ENCODE measurements around the gene VILL. TPM values are rescaled to one million over a fixed set of nuclear protein-coding genes. Genes with fewer than 3 reads are reported as not detected.

VILL gene
- total RNA-seq, 1 donor from 2014 or later, result 2.3 TPM

DNA sequence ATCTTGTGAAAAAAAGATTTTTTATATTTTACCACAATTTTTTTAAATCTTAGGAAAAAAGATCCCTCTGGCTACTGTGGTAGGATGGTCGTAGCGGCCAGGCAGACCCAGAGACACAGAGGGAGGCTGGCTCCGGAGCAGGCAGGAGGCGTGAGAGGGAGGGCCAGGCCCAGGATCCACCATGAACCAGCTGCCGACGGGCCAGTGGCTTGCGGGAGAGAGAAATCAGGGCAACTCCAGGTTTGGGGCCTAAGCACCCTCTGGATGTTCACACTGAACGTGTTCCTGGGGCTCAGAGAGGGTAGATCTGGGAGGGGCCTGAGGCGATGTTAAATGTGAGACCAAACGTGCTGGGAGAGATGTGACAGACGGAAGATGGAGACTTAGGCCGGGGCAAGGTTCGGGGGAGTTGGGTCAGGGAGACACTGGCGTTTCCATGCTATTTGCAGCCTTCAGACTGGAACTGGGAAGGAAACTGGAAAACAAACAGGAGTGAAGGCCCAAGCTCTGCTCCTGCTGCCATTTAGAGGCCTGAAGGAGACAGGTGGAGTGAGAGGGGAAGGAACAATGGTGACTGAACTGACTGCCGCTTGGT lies 1.6 kb upstream of the VILL start:
- Mint-ChIP-seq H3K27me3 (ENCODE audit: unreplicated experiment) (no peaks in the 10 kb centered on the region), H3K27ac (ENCODE audit: unreplicated experiment) (no peak overlapping the region), H3K9me3 (ENCODE audit: unreplicated experiment) (no peaks in the 10 kb centered on the region), H3K36me3 (ENCODE audit: unreplicated experiment) (peaks cover 12% of the 10 kb centered on the region), H3K4me1 (ENCODE audit: unreplicated experiment) (peaks cover under 1% of the 10 kb centered on the region), H3K4me3 (ENCODE audit: unreplicated experiment) (no peak overlapping the region)
- no peak for DNase-seq (ENCODE audit: extremely low spot score, unreplicated experiment)
- TF ChIP-seq, protein P1, sequence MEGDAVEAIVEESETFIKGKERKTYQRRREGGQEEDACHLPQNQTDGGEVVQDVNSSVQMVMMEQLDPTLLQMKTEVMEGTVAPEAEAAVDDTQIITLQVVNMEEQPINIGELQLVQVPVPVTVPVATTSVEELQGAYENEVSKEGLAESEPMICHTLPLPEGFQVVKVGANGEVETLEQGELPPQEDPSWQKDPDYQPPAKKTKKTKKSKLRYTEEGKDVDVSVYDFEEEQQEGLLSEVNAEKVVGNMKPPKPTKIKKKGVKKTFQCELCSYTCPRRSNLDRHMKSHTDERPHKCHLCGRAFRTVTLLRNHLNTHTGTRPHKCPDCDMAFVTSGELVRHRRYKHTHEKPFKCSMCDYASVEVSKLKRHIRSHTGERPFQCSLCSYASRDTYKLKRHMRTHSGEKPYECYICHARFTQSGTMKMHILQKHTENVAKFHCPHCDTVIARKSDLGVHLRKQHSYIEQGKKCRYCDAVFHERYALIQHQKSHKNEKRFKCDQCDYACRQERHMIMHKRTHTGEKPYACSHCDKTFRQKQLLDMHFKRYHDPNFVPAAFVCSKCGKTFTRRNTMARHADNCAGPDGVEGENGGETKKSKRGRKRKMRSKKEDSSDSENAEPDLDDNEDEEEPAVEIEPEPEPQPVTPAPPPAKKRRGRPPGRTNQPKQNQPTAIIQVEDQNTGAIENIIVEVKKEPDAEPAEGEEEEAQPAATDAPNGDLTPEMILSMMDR (IDR thresholded peaks at IDR 0.05), result no peak

DNA sequence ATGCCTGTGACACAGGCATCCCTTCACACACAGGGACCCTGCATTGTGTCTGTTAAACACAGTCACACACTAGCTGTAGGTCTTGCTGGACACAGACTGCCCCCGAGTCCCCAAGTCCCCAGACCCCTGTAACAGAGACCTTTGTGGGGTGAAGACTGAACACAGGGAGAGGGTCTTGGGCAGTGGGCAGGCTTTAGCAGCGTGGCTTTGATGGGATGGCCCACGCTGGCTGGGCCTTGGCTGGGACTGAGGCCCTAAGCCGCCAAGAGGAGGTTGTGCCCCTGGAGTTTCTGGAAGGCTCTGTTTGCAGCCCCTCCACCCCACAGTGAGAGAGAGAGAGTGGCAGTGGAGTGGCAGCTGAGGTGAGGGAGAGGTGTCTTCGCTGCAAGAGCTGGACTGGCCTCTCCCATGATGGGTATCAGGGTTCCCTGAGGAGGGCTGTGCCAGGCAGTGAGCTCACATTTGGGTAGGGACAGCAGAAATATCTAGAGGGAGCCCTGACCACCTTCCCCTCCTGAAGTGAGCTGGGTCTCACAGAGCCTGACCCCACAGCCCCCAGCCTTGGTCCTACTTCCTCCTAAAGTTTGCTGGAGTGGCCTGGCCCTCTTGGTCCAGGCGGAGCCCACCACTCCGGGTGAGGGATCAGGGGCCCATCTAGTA lies 635 bp upstream of the VILL start:
- H3K36me3 Mint-ChIP-seq (ENCODE audit: unreplicated experiment), result peaks cover 3% of the 10 kb centered on the region
- DNase-seq (ENCODE audit: extremely low spot score, unreplicated experiment), result no peak
- H3K27me3 Mint-ChIP-seq (ENCODE audit: unreplicated experiment), result peaks cover 2% of the 10 kb centered on the region
- no peak overlapping the region for H3K4me3 Mint-ChIP-seq (ENCODE audit: unreplicated experiment)
- H3K27ac Mint-ChIP-seq (ENCODE audit: unreplicated experiment), result no peak overlapping the region
- TF ChIP-seq, protein P1 (IDR thresholded peaks at IDR 0.05), result no peak
- H3K4me1 Mint-ChIP-seq (ENCODE audit: unreplicated experiment), result peaks cover 7% of the 10 kb centered on the region
- H3K9me3 Mint-ChIP-seq (ENCODE audit: unreplicated experiment), result no peaks in the 10 kb centered on the region

DNA sequence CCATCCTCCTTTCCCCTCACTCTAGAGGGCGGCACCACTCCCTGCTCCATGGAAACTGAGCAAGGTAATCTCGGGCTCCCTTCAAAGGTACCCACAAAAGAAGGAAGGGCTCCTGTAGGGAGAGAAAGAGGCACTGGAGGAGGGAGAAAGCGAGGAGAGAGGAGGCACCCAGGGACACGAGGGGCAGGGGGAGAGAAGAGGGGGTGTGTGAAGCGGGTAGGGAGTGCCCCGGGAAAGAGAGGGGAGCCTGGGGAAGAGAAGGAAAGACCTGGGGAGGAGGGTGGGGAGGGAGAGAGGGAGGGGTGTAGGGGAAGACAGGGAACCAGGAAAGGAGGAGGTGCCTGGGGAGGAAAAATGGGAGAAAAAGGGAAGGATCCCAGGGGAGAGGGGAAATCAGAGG lies 523 bp downstream of the VILL start:
- Mint-ChIP-seq H3K4me3 (ENCODE audit: unreplicated experiment) (no peak overlapping the region), H3K36me3 (ENCODE audit: unreplicated experiment) (no peaks in the 10 kb centered on the region), H3K27me3 (ENCODE audit: unreplicated experiment) (peaks cover 2% of the 10 kb centered on the region), H3K27ac (ENCODE audit: unreplicated experiment) (no peak overlapping the region), H3K4me1 (ENCODE audit: unreplicated experiment) (peaks cover 7% of the 10 kb centered on the region), H3K9me3 (ENCODE audit: unreplicated experiment) (no peaks in the 10 kb centered on the region)
- TF ChIP-seq, protein P1 (IDR thresholded peaks at IDR 0.05), result no peak
- no peak for DNase-seq (ENCODE audit: extremely low spot score, unreplicated experiment)

DNA sequence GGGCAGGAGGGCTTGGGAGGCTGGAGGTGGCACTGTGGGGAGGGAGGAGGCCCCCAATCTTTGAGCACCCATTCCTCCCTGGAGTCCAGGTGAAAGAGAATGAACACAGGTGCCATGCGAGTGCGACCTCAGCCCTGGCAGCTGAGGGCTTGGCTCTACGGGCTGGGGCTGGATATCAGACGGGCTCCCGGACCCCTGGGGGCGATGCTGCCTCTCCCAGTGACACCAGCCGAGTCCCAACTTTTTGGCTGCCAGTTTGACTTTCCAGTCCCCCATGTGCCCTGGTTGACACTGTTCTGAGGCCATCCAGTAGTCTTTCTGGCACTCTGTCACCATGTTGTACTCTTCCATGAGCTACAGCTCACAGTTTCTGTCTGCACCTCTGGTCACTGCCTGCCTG lies 1.2 kb downstream of the VILL start:
- no peaks in the 10 kb centered on the region for H3K9me3 Mint-ChIP-seq (ENCODE audit: unreplicated experiment)
- TF ChIP-seq, protein P1 (IDR thresholded peaks at IDR 0.05), result no peak
- no peak overlapping the region for H3K4me3 Mint-ChIP-seq (ENCODE audit: unreplicated experiment)
- H3K4me1 Mint-ChIP-seq (ENCODE audit: unreplicated experiment), result peaks cover 10% of the 10 kb centered on the region
- H3K27me3 Mint-ChIP-seq (ENCODE audit: unreplicated experiment), result peaks cover 2% of the 10 kb centered on the region
- H3K36me3 Mint-ChIP-seq (ENCODE audit: unreplicated experiment), result no peaks in the 10 kb centered on the region
- DNase-seq (ENCODE audit: extremely low spot score, unreplicated experiment), result no peak
- H3K27ac Mint-ChIP-seq (ENCODE audit: unreplicated experiment), result no peak overlapping the region

- no peak overlapping the region for H3K27ac Mint-ChIP-seq (ENCODE audit: unreplicated experiment)
- H3K4me3 Mint-ChIP-seq (ENCODE audit: unreplicated experiment), result no peak overlapping the region
These were observed 1.9 kb downstream of the VILL start for GRCh38 chr3:37992271-37993066.

More at GRCh38 chr3:37992271-37993066, 1.9 kb downstream of the VILL start:
- H3K36me3 Mint-ChIP-seq (ENCODE audit: unreplicated experiment), result no peaks in the 10 kb centered on the region
- TF ChIP-seq, protein P1 (IDR thresholded peaks at IDR 0.05), result no peak
- peaks cover 11% of the 10 kb centered on the region for H3K4me1 Mint-ChIP-seq (ENCODE audit: unreplicated experiment)
- H3K9me3 Mint-ChIP-seq (ENCODE audit: unreplicated experiment), result no peaks in the 10 kb centered on the region
- DNase-seq (ENCODE audit: extremely low spot score, unreplicated experiment), result no peak
- H3K27me3 Mint-ChIP-seq (ENCODE audit: unreplicated experiment), result peaks cover 2% of the 10 kb centered on the region

Measured in osteocyte (in vitro differentiated cells).